ACC112 (cell line): ENCODE data around the gene RNF126.

Source experiments
- H2AFZ ChIP-seq: fragments of 200-600 bp; sonication (generic); one replicate; pipeline ENCODE4 v1.6.0; 2017; ENCODE audit warnings: antibody characterized with exemption, low read length; ENCODE audit not compliant: unreplicated experiment
- H3K27ac ChIP-seq: fragments of 200-600 bp; sonication (generic); 2 replicates; pipeline ENCODE4 v1.5.1; 2014; ENCODE audit warnings: low read depth, mild to moderate bottlenecking, antibody characterized with exemption, low read length, moderate library complexity
- H3K27me3 ChIP-seq: fragments of 200-600 bp; sonication (generic); 2 replicates; pipeline ENCODE4 v1.6.1; 2014; ENCODE audit warnings: mild to moderate bottlenecking, antibody characterized with exemption, low read length, moderate library complexity, mixed read lengths; ENCODE audit not compliant: insufficient read depth
- H3K36me3 ChIP-seq: fragments of 200-600 bp; sonication (generic); 2 replicates; pipeline ENCODE4 v1.6.1; 2016; ENCODE audit warnings: mild to moderate bottlenecking, antibody characterized with exemption, low read length, moderate library complexity, mixed read lengths; ENCODE audit not compliant: insufficient read depth
- H3K4me1 ChIP-seq: fragments of 200-600 bp; sonication (generic); one replicate; pipeline ENCODE4 v1.6.1; 2016; ENCODE audit warnings: low read length, mixed read lengths; ENCODE audit not compliant: insufficient read depth, unreplicated experiment, control insufficient read depth
- H3K4me3 ChIP-seq: fragments of 200-600 bp; sonication (generic); 2 replicates; pipeline ENCODE4 v1.5.1; 2014; ENCODE audit warnings: mild to moderate bottlenecking, low read depth, low read length
- H3K79me2 ChIP-seq: fragments of 200-600 bp; sonication (generic); one replicate; pipeline ENCODE4 v1.6.0; 2016; ENCODE audit warnings: low read length; ENCODE audit not compliant: control insufficient read depth, unreplicated experiment, insufficient read depth

Gene RNF126

GRCh38 chr19:662962-663681 is at the start of gene RNF126:
TSS of gene RNF126 (minus strand) at chr19:663214. CDS start at chr19:663121, 93 bp downstream.
- Histone ChIP-seq H2AFZ (peak within 1 kb of the TSS; percentile 93), H3K36me3 (no peaks in the 10 kb centered on the region), H3K79me2 (peaks cover 49% of the 10 kb centered on the region), H3K4me1 (peaks cover 8% of the 10 kb centered on the region), H3K27ac (peak within 1 kb of the TSS; percentile 65), H3K27me3 (no peaks in the 10 kb centered on the region), H3K4me3 (peak within 1 kb of the TSS; percentile 96)

- H3K4me1 ChIP-seq, result no peaks in the 10 kb centered on the region
- no peak overlapping the region for H2AFZ ChIP-seq
- peaks cover 20% of the 10 kb centered on the region for H3K27me3 ChIP-seq
- no peak overlapping the region for H3K4me3 ChIP-seq
- H3K79me2 ChIP-seq, result no peaks in the 10 kb centered on the region
- H3K36me3 ChIP-seq, result no peaks in the 10 kb centered on the region
- no peak overlapping the region for H3K27ac ChIP-seq
These were observed 48.2 kb upstream of the RNF126 start for GRCh38 chr19:711254-711653.

GRCh38 chr19:710767-711166 is 47.8 kb upstream of the RNF126 start:
- no peak overlapping the region for H3K27ac ChIP-seq
- peaks cover 20% of the 10 kb centered on the region for H3K27me3 ChIP-seq
- no peaks in the 10 kb centered on the region for H3K79me2 ChIP-seq
- H3K4me1 ChIP-seq, result no peaks in the 10 kb centered on the region
- no peak overlapping the region for H3K4me3 ChIP-seq
- no peaks in the 10 kb centered on the region for H3K36me3 ChIP-seq
- no peak overlapping the region for H2AFZ ChIP-seq

- H3K36me3 ChIP-seq, result no peaks in the 10 kb centered on the region
- no peak overlapping the region for H2AFZ ChIP-seq
- H3K79me2 ChIP-seq, result no peaks in the 10 kb centered on the region
- no peak overlapping the region for H3K27ac ChIP-seq
- H3K4me3 ChIP-seq, result no peak overlapping the region
- H3K27me3 ChIP-seq, result peaks cover 20% of the 10 kb centered on the region
- no peaks in the 10 kb centered on the region for H3K4me1 ChIP-seq
These were observed 47.1 kb upstream of the RNF126 start for GRCh38 chr19:709965-710571.

- no peaks in the 10 kb centered on the region for H3K4me1 ChIP-seq
- H3K4me3 ChIP-seq, result peak overlapping the region; percentile 29; the same call in 1 of the 2 replicates
- H3K79me2 ChIP-seq, result no peaks in the 10 kb centered on the region
- H3K27me3 ChIP-seq, result peaks cover 20% of the 10 kb centered on the region
- no peak overlapping the region for H3K27ac ChIP-seq
- no peaks in the 10 kb centered on the region for H3K36me3 ChIP-seq
- H2AFZ ChIP-seq, result no peak overlapping the region
These were observed 46.4 kb upstream of the RNF126 start for GRCh38 chr19:709196-709964.

- Histone ChIP-seq H3K27me3 (peaks cover 20% of the 10 kb centered on the region), H3K79me2 (no peaks in the 10 kb centered on the region), H3K4me1 (no peaks in the 10 kb centered on the region), H3K27ac (no peak within 1 kb of the TSS), H3K4me3 (peak within 1 kb of the TSS; percentile 29; the same call in 1 of the 2 replicates), H3K36me3 (no peaks in the 10 kb centered on the region), H2AFZ (no peak within 1 kb of the TSS)
These were observed 45.4 kb upstream of the RNF126 start, which contains the start of gene PALM for GRCh38 chr19:708154-709143. TSS of gene PALM (plus strand) at chr19:708935. CDS start at chr19:709147, 212 bp downstream.

- no peak overlapping the region for H3K27ac ChIP-seq
- no peaks in the 10 kb centered on the region for H3K36me3 ChIP-seq
- H3K4me1 ChIP-seq, result no peaks in the 10 kb centered on the region
- no peaks in the 10 kb centered on the region for H3K79me2 ChIP-seq
- H3K27me3 ChIP-seq, result peaks cover 10% of the 10 kb centered on the region
- H3K4me3 ChIP-seq, result no peak overlapping the region
- no peak overlapping the region for H2AFZ ChIP-seq
These were observed 41.4 kb upstream of the RNF126 start for GRCh38 chr19:704447-704741.

- no peak overlapping the region for H3K4me3 ChIP-seq
- H3K27ac ChIP-seq, result no peak overlapping the region
- no peaks in the 10 kb centered on the region for H3K36me3 ChIP-seq
- no peaks in the 10 kb centered on the region for H3K79me2 ChIP-seq
- H3K27me3 ChIP-seq, result peaks cover 9% of the 10 kb centered on the region; the same call in 1 of the 2 replicates
- no peaks in the 10 kb centered on the region for H3K4me1 ChIP-seq
- no peak overlapping the region for H2AFZ ChIP-seq
These were observed 40.8 kb upstream of the RNF126 start for GRCh38 chr19:703651-704446.

GRCh38 chr19:703329-703650 is 40.3 kb upstream of the RNF126 start:
- Histone ChIP-seq H3K4me3 (no peak overlapping the region), H3K4me1 (no peaks in the 10 kb centered on the region), H3K36me3 (no peaks in the 10 kb centered on the region), H3K27ac (no peak overlapping the region), H3K79me2 (no peaks in the 10 kb centered on the region), H2AFZ (no peak overlapping the region), H3K27me3 (peaks cover 6% of the 10 kb centered on the region; the same call in 1 of the 2 replicates)
